NCI-H187 (cell line): ENCODE data around the gene SNX2.

Source experiments
- DNase-seq, 2 experiments: peaks; one replicate each; lab custom pipeline; 2025; lab: John Stamatoyannopoulos, UW

The SNX2 gene

DNA sequence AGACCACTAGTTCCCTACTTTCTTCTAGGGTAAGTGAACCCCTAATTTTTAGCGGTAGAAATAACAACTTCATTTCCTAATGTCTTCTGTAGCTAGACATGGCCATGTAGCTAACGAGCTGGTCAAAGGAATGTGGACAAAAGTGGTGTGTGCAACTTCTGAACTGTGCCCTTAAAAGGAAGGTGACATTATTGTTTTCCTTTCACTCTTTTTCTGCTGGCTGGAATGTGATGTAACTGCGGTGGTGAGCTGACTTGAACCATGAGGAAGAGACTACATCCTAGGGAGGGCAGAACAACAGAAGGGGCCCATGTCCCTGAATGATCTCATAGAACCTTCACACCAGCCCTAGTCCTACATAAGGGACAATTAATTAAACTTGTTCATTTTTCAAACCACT, 1.3 kb upstream of the SNX2 start:
- no peak for DNase-seq

DNA sequence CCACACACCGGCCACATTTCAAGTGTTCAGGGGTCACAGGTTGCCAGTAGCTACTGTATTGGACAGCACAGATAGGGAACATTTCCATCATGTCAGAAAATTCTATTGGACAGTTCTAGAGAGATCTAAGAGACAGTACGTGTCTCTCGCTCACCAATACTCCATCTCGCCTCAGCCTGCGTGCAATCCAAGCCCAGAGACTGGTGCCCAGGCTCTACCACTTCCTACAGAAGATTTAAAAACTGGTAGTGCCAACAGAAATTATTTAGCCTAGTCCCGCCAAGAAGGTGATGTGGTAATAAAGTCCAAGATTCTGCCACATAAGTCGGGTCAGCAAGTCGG, 390 bp upstream of the SNX2 start:
- no peak for DNase-seq

DNA sequence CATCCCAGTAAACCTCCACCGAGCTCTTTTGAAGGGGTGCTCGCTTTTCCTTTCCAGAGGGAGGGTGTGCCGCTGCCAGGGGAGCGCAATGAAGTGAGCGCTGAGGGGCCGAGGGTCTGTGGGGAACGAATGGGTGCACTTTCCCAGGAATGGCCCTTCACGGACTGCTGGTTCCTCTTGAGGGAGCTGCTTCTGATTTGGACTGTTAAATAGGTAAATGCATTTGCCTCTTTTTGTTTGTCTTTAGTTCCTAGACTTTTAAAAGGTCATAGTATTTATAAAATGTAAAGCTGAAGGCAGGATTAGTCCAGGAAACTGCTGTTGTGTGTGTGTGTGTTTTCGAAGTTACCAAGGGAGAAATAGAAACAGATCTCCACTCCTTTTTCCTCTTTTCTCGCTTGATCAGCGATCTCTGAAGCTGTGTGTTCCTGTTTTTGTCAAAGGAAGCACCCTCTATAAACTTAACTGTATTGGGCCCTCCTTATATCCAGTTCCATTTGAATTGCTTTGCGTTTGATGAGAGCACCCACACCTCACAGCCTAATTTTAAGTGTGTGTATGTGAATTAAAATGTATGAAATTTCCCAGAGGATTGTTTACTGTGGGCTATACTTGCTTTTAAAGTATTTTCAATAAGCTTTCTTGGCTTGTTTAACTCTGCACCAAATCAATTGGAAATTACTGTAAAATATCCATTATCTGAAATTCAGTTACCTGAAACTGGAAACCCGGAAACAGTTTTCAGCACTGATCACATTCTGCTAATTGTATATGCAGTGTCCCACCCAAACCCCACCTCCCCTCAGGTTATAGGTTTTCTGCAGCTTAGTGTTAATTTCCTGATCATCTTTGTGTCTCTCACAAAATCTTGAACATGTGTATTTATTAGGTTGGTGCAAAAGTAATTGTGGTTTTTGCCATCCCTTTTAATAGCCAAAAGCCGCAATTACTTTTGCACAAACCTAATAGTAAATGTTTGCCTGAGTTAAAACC, 966 bp downstream of the SNX2 start:
- DNase-seq: no peak

DNA sequence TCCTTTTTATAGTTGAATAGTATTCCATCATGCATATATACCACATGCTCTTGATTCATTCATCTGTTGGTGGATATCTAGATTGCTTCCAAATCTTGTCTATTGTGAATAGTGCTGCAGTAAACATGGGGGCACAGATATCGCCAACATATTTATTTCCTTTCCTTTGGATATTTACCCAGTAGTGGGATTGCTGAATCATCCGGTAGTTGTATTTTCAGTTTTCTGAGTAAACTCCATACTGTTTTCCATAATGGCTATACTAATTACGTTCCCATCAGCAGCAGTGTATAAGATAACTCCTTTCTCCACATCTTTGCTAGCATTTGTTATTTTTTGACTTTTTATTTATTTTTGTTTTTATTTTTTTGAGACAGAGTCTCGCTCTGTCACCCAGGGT, 3.3 kb downstream of the SNX2 start:
- no peak for DNase-seq

DNA sequence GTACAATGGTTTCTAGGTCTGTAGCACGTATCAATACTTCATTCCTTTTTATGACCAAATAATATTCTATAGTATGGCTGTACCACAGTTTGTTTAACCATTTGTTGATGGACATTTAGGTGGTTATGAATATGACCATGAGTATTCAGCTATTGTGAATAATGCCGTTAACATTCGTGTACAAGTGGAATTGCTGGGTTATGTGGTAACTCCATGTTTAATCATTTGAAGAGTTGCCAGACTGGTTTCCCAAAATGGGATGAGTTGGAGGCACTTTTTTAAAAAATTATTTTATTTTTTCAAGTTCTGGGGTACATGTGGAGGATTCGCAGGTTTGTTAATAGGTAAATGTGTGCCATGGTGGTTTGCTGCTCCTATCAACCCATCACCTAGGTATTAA, 4.6 kb downstream of the SNX2 start:
- no peak for DNase-seq

DNA sequence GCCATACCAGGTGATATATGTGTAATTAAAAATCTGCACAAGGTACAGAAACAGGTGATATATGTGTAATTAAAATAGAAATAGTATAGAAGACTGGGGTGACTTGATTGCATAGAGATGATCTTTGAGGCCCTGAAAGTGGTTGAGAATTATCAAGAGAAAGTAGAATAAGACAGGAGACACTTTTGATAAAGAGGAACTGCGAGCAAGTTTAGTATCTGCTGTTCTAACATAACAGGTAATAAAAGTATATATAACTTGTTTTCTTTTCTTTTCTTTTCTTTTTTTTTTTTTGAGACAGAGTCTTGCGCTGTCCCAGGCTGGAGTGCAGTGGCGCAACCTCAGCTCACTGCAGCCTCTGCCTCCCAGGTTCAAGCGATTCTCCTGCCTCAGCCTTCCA, 5.4 kb downstream of the SNX2 start:
- DNase-seq: no peak

DNA sequence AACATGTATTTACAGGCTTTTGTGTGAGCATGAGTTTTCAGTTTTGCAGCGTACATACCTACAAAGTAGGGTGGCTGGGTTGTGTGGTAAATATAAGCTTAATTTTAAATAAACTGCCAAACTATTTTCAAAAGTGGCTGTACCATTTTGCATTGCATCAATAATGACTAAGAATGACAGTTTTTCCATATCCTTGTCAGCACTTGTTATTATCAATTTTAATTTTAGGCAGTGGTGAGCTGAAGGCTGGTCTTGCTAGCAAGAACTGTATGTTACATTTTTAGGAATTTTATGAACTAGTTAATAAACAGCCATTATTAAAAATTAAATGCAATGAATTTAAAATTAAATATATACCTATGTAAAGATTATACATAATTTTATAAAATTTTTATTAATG, 6.6 kb downstream of the SNX2 start:
- DNase-seq: no peak

DNA sequence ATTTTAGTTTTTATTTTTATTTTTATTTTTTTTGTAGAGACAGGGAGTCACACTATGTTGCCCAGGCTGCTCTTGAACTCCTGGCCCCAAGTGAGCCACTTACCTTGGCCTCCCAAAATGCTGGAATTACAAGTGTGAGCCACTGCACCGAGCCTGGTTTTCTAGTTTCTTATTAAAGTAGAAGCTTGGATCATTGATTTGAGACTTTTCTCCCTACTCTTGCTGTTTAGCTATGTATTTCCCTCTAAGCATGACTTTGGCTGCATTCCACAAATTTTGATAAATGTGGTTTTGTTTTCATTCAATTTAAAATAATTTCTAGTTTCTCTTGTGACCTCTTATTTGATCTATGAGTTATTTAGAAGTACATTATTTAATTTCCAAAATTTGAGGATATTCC, 10.4 kb downstream of the SNX2 start:
- DNase-seq: no peak

DNA sequence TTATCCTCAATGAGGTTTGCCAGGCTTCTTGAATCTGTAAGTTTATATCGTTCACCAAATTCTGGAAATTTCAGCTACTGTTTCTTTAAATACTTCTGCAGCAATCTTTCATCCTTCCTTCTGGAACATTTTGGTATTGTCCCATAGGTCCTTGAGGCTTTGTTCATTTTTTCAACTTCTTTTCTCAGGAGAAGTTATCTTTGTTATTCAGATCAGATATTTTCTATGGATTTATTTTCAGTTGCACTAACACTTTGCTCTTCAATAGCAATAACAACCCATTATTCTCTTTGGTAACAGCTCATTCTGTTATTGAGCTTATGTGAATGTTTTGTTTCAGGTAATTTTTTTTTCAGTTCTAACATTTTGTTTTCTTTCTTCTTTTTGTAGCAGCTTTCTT, 13.5 kb downstream of the SNX2 start:
- DNase-seq: no peak

DNA sequence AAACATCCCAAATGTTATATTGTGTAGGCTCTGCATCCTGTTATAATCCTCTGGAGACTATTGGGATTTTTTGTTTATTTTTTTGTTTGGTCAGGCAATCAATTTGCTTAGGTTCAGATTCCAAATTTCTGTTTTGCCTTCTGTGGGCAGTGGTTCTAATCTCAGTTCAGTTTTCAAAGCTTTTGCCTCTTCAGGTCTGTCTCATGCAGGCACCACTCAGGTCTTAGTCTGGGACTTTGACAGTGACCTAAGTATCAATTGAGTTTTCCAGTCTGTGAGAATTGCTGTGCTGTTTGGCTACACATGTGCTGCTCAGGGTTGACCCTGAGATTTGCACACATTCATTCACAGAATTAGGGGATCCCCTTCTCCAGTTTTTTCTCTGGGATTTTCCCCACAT, 14.1 kb downstream of the SNX2 start:
- DNase-seq: no peak

DNA sequence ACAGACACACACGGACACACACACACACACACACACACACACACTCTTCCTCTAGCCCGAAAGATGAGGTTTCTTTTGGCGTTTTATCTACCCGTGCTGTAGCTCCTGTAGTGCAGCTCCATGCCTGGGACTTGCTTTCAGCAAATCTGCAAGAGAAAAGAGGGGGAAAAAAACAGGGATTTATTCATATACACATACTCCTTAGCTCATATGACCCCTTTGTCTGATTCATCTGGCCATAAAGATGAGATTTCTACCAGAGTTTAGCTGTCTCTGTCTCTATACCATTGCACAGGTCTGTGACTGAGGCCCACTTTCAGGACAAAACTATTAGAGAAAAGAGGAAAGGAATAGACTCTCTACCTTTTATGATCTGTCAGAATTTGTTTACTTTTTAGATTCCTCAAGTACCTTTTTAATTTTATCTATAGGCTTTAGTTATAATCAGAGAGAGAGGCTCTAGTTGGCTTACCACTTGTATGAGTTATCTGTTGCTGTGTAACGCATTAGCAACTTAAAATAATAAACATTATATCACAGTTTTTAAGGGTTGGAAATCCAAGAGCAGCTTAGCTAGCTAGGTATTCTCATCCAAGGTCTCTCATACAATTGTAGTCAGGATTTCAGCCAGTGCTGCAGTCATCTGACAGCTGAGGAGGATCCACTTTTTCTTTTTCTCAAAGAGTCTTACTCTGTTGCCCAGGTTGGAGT, 14.7 kb downstream of the SNX2 start:
- DNase-seq: no peak

DNA sequence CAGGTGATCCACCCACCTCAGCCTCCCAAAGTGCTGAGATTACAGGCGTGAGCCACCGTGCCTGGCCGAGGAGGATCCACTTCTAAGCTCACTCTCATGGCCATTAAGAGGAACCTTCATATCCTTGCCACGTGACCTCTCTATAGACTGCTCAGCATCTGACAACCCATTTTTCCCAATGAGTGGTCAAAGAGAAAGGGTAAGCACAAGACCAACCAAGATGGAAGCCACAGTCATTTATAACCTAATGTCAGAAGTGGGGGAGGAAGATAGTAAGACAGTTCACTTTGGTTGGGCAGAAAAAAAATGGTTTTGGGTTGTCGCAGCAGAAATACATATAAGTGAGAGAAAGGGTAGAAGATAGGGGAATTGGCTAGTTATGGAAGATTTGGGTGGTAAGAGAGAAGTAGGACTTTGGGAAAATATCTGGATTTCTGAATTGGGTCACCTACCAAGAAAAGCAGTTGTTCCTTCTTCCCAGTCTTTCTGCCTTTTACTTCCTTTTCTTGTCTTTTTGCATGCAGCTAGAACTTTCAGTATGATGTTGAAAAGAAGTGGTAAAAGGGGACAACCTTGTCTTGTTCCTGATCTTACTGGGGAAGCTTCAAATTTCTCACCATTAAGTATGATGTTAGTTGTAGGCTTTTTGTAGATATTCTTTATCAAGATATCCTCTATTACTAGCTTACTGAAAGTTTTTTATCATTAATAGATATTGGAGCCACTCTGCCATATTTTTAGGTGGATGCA, 15.6 kb downstream of the SNX2 start:
- no peak for DNase-seq

DNA sequence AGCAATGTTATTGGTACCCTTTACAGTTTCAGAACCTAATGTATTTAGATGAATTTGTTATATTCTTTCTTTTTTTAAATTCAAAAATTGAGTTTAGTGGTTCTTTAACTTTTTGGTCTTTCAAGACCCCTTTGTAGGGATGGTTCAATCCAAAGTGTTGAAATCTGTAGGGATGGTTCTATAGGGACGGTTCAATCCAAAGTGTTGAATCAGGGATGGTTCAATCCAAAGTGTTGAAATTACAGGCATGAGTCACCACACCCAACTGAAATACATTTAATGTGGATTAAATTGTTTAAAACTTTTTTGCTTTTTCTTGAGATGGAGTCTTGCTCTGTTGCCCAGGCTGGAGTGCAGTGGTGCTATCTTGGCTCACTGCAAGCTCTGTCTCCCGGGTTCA, 30.6 kb downstream of the SNX2 start:
- DNase-seq: no peak

DNA sequence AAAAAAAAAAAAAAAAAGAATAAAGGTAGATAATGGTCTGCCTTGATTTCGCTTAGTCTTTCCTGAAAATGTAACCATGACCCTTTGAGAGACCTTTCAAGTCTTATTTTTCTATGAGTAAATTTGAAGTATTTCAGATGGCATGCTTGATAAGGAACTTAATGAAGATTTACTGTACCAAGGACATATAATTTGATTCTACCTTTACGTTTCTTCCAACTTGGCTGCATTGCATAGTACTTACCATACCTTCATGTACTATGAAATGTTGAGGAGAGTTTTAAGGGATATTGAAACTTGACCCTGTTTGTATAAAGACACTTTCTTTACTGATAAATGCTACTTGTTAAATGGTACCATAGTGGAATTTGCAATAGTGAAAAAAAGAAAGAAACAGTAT, 35.5 kb downstream of the SNX2 start:
- no peak for DNase-seq

DNA sequence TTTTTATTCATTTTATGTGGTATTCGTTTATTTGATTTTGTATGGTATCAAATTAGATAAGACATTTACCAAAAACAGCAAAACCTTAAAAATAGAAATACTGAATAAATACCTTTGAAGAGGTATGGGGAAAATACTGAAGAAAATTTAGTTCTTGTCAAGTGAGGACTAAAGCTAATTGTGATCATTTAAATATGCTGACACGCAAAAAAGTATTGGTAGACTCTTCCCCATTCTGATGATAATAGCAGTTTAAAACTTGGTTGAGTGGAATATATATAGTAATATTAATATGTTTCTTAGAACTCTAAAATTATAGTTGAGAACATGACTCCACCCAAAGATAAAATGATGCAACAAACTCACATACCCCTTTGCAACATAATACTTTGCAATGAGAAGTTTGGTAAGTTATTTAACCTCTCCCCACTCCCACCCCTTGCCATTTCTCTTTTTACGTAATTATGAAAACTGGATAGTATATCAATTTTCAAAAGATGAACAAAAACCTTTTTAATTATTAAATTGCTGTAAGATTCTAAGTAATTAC, 40.4 kb downstream of the SNX2 start:
- no peak for DNase-seq

DNA sequence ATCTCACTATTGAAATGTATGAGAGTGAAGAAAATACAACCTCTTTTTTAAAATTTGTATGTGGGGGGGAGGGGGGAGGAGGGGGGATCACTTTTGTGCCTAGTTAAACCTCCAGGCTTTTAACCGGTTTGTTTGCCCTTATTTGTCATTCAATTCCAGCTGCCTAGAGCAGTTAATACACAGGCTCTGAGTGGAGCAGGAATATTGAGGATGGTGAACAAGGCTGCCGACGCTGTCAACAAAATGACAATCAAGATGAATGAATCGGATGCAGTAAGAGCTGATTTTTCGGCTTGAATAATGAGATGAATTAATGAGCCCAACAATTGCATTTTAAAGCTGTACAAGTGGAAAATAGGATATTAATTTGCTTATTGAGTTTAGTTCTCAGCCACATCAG, 41.9 kb downstream of the SNX2 start:
- DNase-seq: no peak

DNA sequence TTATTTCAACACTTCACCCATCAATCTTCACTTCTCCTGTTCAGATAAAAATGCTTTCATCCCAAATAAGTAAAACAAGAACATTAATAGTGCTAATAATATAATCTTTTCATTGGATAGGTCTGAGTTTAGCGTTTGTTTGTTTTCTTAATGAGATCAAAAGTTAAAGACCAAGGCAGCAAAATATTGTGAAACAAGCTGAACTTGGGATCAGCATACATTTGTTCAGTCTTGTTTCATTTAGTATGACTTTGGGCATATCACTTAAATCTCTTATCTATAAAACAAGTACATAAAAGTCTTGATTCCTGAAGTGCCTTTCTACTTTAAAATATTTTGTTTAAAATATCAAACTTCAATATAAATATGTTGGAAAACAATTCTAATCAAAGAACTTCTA, 57.1 kb downstream of the SNX2 start:
- no peak for DNase-seq

DNA sequence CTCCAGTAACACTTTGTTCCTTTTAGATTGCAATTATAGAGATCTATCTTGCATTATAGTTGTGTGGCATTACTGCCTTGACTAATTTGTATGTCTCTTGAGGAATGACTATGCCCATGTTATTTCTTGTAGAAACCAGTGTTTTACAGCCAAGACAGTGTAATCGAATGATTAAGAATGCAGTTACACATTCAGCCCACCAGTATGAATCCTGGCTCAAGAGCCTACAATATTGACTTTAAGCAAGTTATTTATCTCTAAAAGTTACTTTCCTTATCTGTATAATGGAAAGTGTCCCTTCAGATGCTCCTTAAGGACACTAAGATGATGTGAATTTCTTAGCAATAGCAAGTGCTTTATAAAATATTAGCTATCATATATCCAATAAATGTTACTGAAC, 60.8 kb downstream of the SNX2 start:
- DNase-seq: no peak

DNA sequence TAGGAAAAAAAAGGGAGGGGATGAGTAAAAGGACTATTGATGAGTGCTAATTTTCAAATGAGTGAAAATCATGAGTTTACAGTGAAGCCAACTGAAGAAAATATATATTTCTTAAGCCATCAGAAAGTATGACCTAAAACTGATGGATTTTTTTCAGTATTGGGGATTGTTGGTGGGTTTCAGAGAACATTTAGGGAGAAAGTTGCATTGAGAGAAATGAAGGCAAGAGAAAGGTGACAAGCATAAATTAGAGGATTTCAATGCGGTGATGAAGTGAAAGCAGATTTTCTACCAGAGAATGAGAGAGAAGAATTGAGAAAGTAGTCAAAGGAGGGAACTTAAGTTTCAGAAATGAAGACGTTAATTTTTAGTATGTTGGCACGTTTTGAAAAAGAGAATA, 62.1 kb downstream of the SNX2 start:
- no peak for DNase-seq

DNA sequence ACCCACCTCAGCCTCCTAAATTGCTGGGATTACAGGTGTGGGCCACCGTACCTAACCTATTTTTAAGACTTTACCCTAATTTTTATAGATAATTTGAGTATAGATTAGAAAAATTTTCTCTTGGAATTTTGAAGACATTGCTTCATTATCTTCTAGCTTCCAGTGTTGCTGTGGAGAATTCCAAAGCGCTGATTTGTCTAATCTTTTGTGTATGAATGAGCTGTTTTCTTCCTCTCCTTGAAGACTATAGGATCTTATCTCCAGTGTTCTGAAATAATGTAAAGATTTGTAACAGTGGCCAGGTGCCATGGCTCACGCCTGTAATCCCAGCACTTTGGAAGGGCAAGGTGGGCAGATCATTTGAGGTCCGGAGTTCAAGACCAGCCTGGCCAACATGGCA, 64.9 kb downstream of the SNX2 start:
- no peak for DNase-seq

DNA sequence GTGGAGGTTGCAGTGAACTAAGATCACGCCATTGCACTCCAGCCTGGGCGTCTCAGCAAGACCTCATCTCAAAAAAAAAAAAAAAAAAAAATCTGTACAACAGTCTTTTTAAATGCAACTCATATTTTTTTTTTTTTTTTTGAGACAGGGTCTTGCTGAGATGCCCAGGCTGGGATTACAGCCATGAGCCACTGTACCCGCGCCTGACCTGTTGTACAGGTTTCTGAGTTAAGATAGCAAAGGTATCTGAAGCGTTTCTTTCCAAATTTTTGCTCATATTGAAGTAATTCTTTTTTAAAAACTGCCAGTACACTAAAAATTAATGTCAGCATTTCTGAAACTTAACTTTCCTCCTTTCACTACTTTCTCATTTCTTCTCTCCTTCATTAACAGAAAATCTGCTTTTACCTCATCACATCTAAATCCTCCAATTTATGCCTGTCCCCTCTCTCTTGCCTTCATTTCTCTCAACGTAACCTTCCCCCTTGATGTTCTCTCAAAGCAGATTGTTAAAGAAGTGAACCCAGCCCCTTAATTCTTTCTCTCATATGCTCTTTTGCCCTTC, 67.2 kb downstream of the SNX2 start:
- no peak for DNase-seq
